Peyer's patch (tissue), 4 donors: ENCODE measurements around the gene TEKT3. TPM values are rescaled to one million over a fixed set of nuclear protein-coding genes. Genes with fewer than 3 reads are reported as not detected.

ENCODE experiments used
- DNase-seq, 3 donors: peaks; one replicate each; pipeline ENCODE4 v3.0.0-alpha.2; 2017 to 2019
- H3K27ac ChIP-seq, 4 donors: fragments of 200-600 bp; sonication (generic); one replicate each; pipeline ENCODE4 v1.5.1; 2016 to 2019
- H3K27me3 ChIP-seq, 2 donors: fragments of 200-600 bp; sonication (generic); one replicate each; pipeline ENCODE4 v1.5.1; 2019
- H3K36me3 ChIP-seq, 3 donors: fragments of 200-600 bp; sonication (generic); one replicate each; pipeline ENCODE4 v1.5.1; 2016 to 2019
- H3K4me1 ChIP-seq, 4 donors: fragments of 200-600 bp; sonication (generic); one replicate each; pipeline ENCODE4 v1.5.1; 2016 to 2019
- H3K4me3 ChIP-seq, 4 donors: fragments of 200-600 bp; sonication (generic); 1 replicate in 3 of 4; 2 replicates in 1 of 4; pipeline ENCODE4 v1.5.1; 2016 to 2019; ENCODE audit warnings: mild to moderate bottlenecking in 1 of 4
- H3K9me3 ChIP-seq, 4 donors: fragments of 200-600 bp; sonication (generic); one replicate each; pipeline ENCODE4 v1.5.1; 2016 to 2019; ENCODE audit warnings: mild to moderate bottlenecking in 1 of 4
- CTCF ChIP-seq, 6 experiments: fragments of 450-650 bp in 4 of 6; fragments of 200-600 bp in 2 of 6; sonication (generic) in 1 of 6; IDR thresholded peaks; one replicate each; pipeline ENCODE4 v1.5.1; 2017 to 2019; ENCODE audit warnings: antibody characterized with exemption in 6 of 6, mild to moderate bottlenecking in 3 of 6, moderate library complexity in 1 of 6
- POLR2A ChIP-seq, 2 donors: fragments of 450-650 bp; IDR thresholded peaks; one replicate each; pipeline ENCODE4 v1.5.1; 2017; ENCODE audit warnings: antibody characterized with exemption in 2 of 2, mild to moderate bottlenecking in 2 of 2, moderate library complexity in 2 of 2
- total RNA-seq, 4 donors: library from RNA; depleted of rRNA; stranded (reverse); fragments of >200 nt; gene quantifications; one replicate each; pipeline ENCODE4 v1.1.0, GENCODE V29; 2016

The TEKT3 gene
- total RNA-seq, 4 donors from 2014 or later, result 2.5 to 3.9 TPM; not detected in 2

GRCh38 chr17:15308758-15309157 lies 32.6 kb downstream of the TEKT3 start:
- TF ChIP-seq CTCF (IDR thresholded peaks at IDR 0.05) (no peak), POLR2A (IDR thresholded peaks at IDR 0.05) (no peak)
- H3K27me3 ChIP-seq, result no peaks in the 10 kb centered on the region
- H3K4me1 ChIP-seq, result peaks cover 0 to 5% (median 0%) of the 10 kb centered on the region in 4 donors

GRCh38 chr17:15307710-15308111 lies 33.7 kb downstream of the TEKT3 start:
- H3K4me3 ChIP-seq, result no peak overlapping the region
- no peaks in the 10 kb centered on the region for H3K27me3 ChIP-seq
- no peaks in the 10 kb centered on the region for H3K36me3 ChIP-seq
- TF ChIP-seq POLR2A (IDR thresholded peaks at IDR 0.05) (no peak), CTCF (IDR thresholded peaks at IDR 0.05) (no peak)
- peaks cover 0 to 5% (median 0%) of the 10 kb centered on the region in 4 donors for H3K4me1 ChIP-seq
- DNase-seq, result no peak
- H3K9me3 ChIP-seq, result no peaks in the 10 kb centered on the region
- peak overlapping the region in 1 of 4 donors; percentile 26 for H3K27ac ChIP-seq

More at GRCh38 chr17:15308758-15309157, 32.6 kb downstream of the TEKT3 start:
- no peak overlapping the region for H3K4me3 ChIP-seq
- no peak for DNase-seq
- H3K36me3 ChIP-seq, result no peaks in the 10 kb centered on the region
- no peaks in the 10 kb centered on the region for H3K9me3 ChIP-seq
- no peak overlapping the region for H3K27ac ChIP-seq

DNA sequence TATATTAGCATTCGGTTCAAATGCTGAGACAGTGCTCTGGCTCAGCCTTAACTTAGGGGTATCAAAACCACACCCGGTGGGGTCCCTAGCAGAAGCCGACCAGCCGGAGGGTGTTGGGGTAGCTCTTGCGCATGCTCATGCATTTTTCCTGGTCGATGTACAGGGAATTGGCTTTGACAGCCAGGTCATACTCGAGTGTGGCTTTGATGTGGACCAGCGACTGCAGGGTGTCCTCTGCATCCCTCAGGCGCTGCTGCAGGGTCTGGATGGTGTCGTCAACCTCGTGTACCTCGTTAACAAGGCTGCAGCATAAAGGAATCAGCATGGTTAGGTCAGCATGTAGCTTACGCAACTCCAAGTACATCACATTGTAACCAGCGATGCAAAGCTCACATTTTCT lies 37.5 kb downstream of the TEKT3 start:
- no peak for TF ChIP-seq CTCF (IDR thresholded peaks at IDR 0.05)
- no peak for TF ChIP-seq POLR2A (IDR thresholded peaks at IDR 0.05)
- Histone ChIP-seq H3K4me1 (peaks cover 0 to 5% (median 0%) of the 10 kb centered on the region in 4 donors), H3K27ac (no peak overlapping the region), H3K9me3 (no peaks in the 10 kb centered on the region), H3K36me3 (no peaks in the 10 kb centered on the region), H3K4me3 (no peak overlapping the region), H3K27me3 (no peaks in the 10 kb centered on the region)
- DNase-seq, result no peak

GRCh38 chr17:15303268-15303667 lies 38.1 kb downstream of the TEKT3 start:
- no peak overlapping the region for H3K4me3 ChIP-seq
- H3K4me1 ChIP-seq, result peaks cover 0 to 5% (median 0%) of the 10 kb centered on the region in 4 donors
- DNase-seq, result no peak
- H3K27me3 ChIP-seq, result no peaks in the 10 kb centered on the region
- H3K9me3 ChIP-seq, result no peaks in the 10 kb centered on the region
- H3K27ac ChIP-seq, result no peak overlapping the region
- no peaks in the 10 kb centered on the region for H3K36me3 ChIP-seq
- TF ChIP-seq POLR2A (IDR thresholded peaks at IDR 0.05) (no peak), CTCF (IDR thresholded peaks at IDR 0.05) (no peak)

DNA sequence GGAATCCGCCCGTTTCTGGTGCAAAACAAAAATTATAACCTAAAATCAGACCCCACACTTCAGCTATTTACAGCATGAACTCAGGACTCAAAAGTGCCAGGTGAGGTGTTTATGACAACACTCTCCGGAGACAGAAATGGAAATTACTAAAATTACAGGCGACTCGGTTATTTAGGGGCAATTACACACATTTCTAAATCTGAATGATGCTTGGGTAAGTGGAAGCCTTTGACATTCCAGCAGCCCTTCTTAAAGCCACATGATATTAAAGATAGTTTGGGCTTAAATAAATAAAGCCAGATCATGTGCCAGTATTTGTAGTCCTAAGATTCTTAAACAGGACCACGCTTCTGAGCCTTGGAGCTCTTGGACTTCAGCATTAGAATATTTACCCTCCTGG lies 39.6 kb downstream of the TEKT3 start:
- DNase-seq, result no peak
- TF ChIP-seq POLR2A (IDR thresholded peaks at IDR 0.05), result no peak
- no peak for TF ChIP-seq CTCF (IDR thresholded peaks at IDR 0.05)
- Histone ChIP-seq H3K36me3 (no peaks in the 10 kb centered on the region), H3K4me3 (no peak overlapping the region), H3K9me3 (no peaks in the 10 kb centered on the region), H3K27ac (no peak overlapping the region), H3K27me3 (no peaks in the 10 kb centered on the region), H3K4me1 (no peaks in the 10 kb centered on the region)

- no peak for TF ChIP-seq POLR2A (IDR thresholded peaks at IDR 0.05)
- Histone ChIP-seq H3K27ac (no peak overlapping the region), H3K27me3 (no peaks in the 10 kb centered on the region), H3K4me1 (no peaks in the 10 kb centered on the region), H3K4me3 (no peak overlapping the region), H3K36me3 (no peaks in the 10 kb centered on the region), H3K9me3 (no peaks in the 10 kb centered on the region)
- DNase-seq, result no peak
These were observed 43.2 kb downstream of the TEKT3 start for GRCh38 chr17:15298176-15298575.
